Lower leg skin (tissue), 3 donors: ENCODE measurements around the gene NIFK.

Experiments
- POLR2A ChIP-seq, 2 donors: fragments of 450-650 bp; IDR thresholded peaks; one replicate each; pipeline ENCODE4 v1.6.1; 2016 to 2017; ENCODE audit warnings: antibody characterized with exemption in 2 of 2, mild to moderate bottlenecking in 1 of 2, moderate library complexity in 1 of 2
- TF ChIP-seq, protein P1 (sequence below), 3 donors: fragments of 450-650 bp; IDR thresholded peaks; one replicate each; pipeline ENCODE4 v1.5.1; 2016; ENCODE audit warnings: antibody characterized with exemption in 3 of 3, mild to moderate bottlenecking in 3 of 3, moderate library complexity in 2 of 3

- TF ChIP-seq, protein P1, sequence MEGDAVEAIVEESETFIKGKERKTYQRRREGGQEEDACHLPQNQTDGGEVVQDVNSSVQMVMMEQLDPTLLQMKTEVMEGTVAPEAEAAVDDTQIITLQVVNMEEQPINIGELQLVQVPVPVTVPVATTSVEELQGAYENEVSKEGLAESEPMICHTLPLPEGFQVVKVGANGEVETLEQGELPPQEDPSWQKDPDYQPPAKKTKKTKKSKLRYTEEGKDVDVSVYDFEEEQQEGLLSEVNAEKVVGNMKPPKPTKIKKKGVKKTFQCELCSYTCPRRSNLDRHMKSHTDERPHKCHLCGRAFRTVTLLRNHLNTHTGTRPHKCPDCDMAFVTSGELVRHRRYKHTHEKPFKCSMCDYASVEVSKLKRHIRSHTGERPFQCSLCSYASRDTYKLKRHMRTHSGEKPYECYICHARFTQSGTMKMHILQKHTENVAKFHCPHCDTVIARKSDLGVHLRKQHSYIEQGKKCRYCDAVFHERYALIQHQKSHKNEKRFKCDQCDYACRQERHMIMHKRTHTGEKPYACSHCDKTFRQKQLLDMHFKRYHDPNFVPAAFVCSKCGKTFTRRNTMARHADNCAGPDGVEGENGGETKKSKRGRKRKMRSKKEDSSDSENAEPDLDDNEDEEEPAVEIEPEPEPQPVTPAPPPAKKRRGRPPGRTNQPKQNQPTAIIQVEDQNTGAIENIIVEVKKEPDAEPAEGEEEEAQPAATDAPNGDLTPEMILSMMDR (IDR thresholded peaks at IDR 0.05), result no peak
- TF ChIP-seq POLR2A (IDR thresholded peaks at IDR 0.05), result no peak
Measured at GRCh38 chr2:121727950-121728349, 8.7 kb downstream of the NIFK start.
